ENCODE measurements around the gene PTH1R. TPM values are rescaled to one million over a fixed set of nuclear protein-coding genes. Genes with fewer than 3 reads are reported as not detected.

Gene PTH1R
- total and polyA plus RNA-seq, 10 of the 15 experiments (the other 5 are each of a cell fraction or from before 2014, with no cell fraction given) = not detected

DNA sequence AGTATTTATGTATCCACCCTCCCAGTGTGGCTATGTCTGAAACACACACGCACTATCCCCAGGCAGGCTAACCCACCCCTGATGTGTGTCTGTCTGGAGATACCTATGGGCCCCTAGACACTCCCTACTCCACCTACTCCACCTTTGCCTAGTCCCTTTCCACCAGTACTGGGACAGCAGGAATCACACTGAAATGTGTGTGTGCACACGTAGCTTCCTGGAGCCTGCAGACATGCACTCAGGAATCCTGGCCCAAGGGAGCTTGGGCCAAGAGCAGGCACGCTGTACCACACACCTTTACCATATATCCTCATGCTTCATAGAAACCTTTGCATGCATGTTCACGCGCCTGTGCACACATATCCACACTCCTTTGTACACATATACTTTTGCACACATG, 6.9 kb upstream of the PTH1R start:
- no peak for ATAC-seq
- H4K20me1 ChIP-seq (ENCODE audit: control insufficient read depth, insufficient read depth) = no peaks in the 10 kb centered on the region
- no peak overlapping the region for H3K4me2 ChIP-seq (ENCODE audit: control insufficient read depth, insufficient read depth)
- TF ChIP-seq ZNF384 (IDR thresholded peaks at IDR 0.05; ENCODE audit: borderline replicate concordance, low read depth, low read length) = no peak
- TF ChIP-seq TCF7 (IDR thresholded peaks at IDR 0.05; ENCODE audit: borderline replicate concordance) = no peak
- no peak for TF ChIP-seq POLR2AphosphoS2 (IDR thresholded peaks at IDR 0.05; ENCODE audit: low read depth, low read length)
- no peak for TF ChIP-seq RAD51 (IDR thresholded peaks at IDR 0.05)
- TF ChIP-seq ZNF622 (IDR thresholded peaks at IDR 0.05) = no peak
- no peak for TF ChIP-seq LARP7 (IDR thresholded peaks at IDR 0.05)
- TF ChIP-seq CEBPB (IDR thresholded peaks at IDR 0.05; ENCODE audit: borderline replicate concordance in 1 of 2, low read depth in 2 of 2, low read length in 2 of 2) = no peak
- TF ChIP-seq YY1 (IDR thresholded peaks at IDR 0.05; ENCODE audit: low read depth, low read length) = no peak
- no peak for TF ChIP-seq ATF7 (IDR thresholded peaks at IDR 0.05; ENCODE audit: low read depth)
- TF ChIP-seq NFYB (IDR thresholded peaks at IDR 0.05; ENCODE audit: insufficient read depth, low read depth, low read length) = no peak
- TF ChIP-seq CREM (IDR thresholded peaks at IDR 0.05; ENCODE audit: low read depth) = no peak
- TF ChIP-seq, protein P1, sequence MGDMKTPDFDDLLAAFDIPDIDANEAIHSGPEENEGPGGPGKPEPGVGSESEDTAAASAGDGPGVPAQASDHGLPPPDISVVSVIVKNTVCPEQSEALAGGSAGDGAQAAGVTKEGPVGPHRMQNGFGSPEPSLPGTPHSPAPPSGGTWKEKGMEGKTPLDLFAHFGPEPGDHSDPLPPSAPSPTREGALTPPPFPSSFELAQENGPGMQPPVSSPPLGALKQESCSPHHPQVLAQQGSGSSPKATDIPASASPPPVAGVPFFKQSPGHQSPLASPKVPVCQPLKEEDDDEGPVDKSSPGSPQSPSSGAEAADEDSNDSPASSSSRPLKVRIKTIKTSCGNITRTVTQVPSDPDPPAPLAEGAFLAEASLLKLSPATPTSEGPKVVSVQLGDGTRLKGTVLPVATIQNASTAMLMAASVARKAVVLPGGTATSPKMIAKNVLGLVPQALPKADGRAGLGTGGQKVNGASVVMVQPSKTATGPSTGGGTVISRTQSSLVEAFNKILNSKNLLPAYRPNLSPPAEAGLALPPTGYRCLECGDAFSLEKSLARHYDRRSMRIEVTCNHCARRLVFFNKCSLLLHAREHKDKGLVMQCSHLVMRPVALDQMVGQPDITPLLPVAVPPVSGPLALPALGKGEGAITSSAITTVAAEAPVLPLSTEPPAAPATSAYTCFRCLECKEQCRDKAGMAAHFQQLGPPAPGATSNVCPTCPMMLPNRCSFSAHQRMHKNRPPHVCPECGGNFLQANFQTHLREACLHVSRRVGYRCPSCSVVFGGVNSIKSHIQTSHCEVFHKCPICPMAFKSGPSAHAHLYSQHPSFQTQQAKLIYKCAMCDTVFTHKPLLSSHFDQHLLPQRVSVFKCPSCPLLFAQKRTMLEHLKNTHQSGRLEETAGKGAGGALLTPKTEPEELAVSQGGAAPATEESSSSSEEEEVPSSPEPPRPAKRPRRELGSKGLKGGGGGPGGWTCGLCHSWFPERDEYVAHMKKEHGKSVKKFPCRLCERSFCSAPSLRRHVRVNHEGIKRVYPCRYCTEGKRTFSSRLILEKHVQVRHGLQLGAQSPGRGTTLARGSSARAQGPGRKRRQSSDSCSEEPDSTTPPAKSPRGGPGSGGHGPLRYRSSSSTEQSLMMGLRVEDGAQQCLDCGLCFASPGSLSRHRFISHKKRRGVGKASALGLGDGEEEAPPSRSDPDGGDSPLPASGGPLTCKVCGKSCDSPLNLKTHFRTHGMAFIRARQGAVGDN (IDR thresholded peaks at IDR 0.05) = no peak
- TF ChIP-seq POLR2AphosphoS5 (IDR thresholded peaks at IDR 0.05; ENCODE audit: low read length) = no peak
- no peak for TF ChIP-seq SUZ12 (IDR thresholded peaks at IDR 0.05; ENCODE audit: unreplicated experiment)
- TF ChIP-seq ZZZ3 (IDR thresholded peaks at IDR 0.05; ENCODE audit: control insufficient read depth, insufficient read length, low read depth) = no peak
- TF ChIP-seq EP300 (IDR thresholded peaks at IDR 0.05; ENCODE audit: borderline replicate concordance in 1 of 2, control insufficient read depth in 1 of 2, low read depth in 2 of 2, low read length in 2 of 2) = no peak
- H3K4me3 ChIP-seq = no peak overlapping the region
- DNase-seq (ENCODE audit: low read depth, low spot score) = no peak
- SMC1A ChIA-PET (ENCODE audit: uncharacterized antibody, unreplicated experiment) = interaction anchor here (0.7 to 1.9 kb wide), 2 partner anchors 25 to 164 kb away, joined by 3 to 8 read pairs; no protein-coding TSS in a partner anchor
- no TSS peak for BruUV-seq (replicated peaks)
- in situ Hi-C loops (cut with MboI) (no loop called here), intact Hi-C loops (cut with micrococcal nuclease; ENCODE audit: unreplicated experiment) (no loop called here)
- POLR2A ChIA-PET = no interaction called here
- H3K79me2 ChIP-seq (ENCODE audit: control insufficient read depth, insufficient read depth, low read length) = no peaks in the 10 kb centered on the region
- no peaks in the 10 kb centered on the region for H3K9me3 ChIP-seq (replicated peaks; ENCODE audit: control insufficient read depth, insufficient read depth, low read length)
- no peak overlapping the region for H3K9ac ChIP-seq (ENCODE audit: control insufficient read depth, insufficient read depth, low read length)
- no peaks in the 10 kb centered on the region for H3K36me3 ChIP-seq (ENCODE audit: control insufficient read depth in 2 of 2, insufficient read depth in 2 of 2, low read length in 1 of 2)
- H3K27me3 ChIP-seq (replicated peaks in 1 of 2; ENCODE audit: control insufficient read depth in 2 of 2, insufficient read depth in 2 of 2, low read length in 1 of 2) = no peaks in the 10 kb centered on the region; a peak in 1 of 4 replicates
- RAD21 ChIA-PET (ENCODE audit: unreplicated experiment) = interaction anchor here (1.3 kb wide), 1 partner anchor 39 kb away, joined by 7 read pairs; no protein-coding TSS in a partner anchor
- no peak for FAIRE-seq
- no peak overlapping the region for H2AFZ ChIP-seq (ENCODE audit: control insufficient read depth, low read depth, low read length)
- 37% methylated on average over 5 of the region's 5 CpGs for WGBS (ENCODE audit: insufficient coverage, insufficient replicate concordance, low lambda C conversion rate, missing lambda C conversion rate)
- CTCF ChIA-PET = interaction anchor here (0.7 to 2.5 kb wide), 4 partner anchors 11 to 499 kb away, joined by 3 to 14 read pairs (median 4); no protein-coding TSS in a partner anchor
- peaks cover 7% of the 10 kb centered on the region for H3K4me1 ChIP-seq (ENCODE audit: control insufficient read depth, insufficient read depth, low read length)
- no peak overlapping the region for H3K27ac ChIP-seq (ENCODE audit: control insufficient read depth, insufficient read depth)

All from GM12878 (cell line).